ENCODE measurements around the gene RNF112.
"Not testable (repeated sequence)": the region's sequence is repeated elsewhere in the genome, so short reads cannot be mapped to it uniquely, and the experiment has no call there.

Gene RNF112

GRCh38 chr17:19414396-19415280 lies 3.6 kb downstream of the RNF112 start:
- no peak for DNase-seq

- DNase-seq, result peak; percentile 42
Measured at GRCh38 chr17:19415311-19415710, 4.3 kb downstream of the RNF112 start.

GRCh38 chr17:19415806-19416775 lies 5.1 kb downstream of the RNF112 start:
- no peak for DNase-seq

- no peak for DNase-seq
Measured at GRCh38 chr17:19417611-19418010, 6.6 kb downstream of the RNF112 start.

- DNase-seq, result no peak
Measured at GRCh38 chr17:19418251-19418992, 7.4 kb downstream of the RNF112 start.

GRCh38 chr17:19421219-19421618 lies 10.2 kb downstream of the RNF112 start:
- DNase-seq, result no peak

GRCh38 chr17:19421926-19422325 lies 10.9 kb downstream of the RNF112 start:
- DNase-seq, result no peak

- DNase-seq, result no peak
Measured at GRCh38 chr17:19424934-19425868, 14.2 kb downstream of the RNF112 start.

- DNase-seq, result no peak
Measured at GRCh38 chr17:19426631-19427030, 15.6 kb downstream of the RNF112 start.

- no peak for DNase-seq
Measured at GRCh38 chr17:19431691-19432090, 20.7 kb downstream of the RNF112 start.

- DNase-seq, result no peak
Measured at GRCh38 chr17:19433255-19433654, 22.2 kb downstream of the RNF112 start.

- no peak for DNase-seq
Measured at GRCh38 chr17:19433727-19434340, 22.8 kb downstream of the RNF112 start.

GRCh38 chr17:19440421-19440820 lies 29.4 kb downstream of the RNF112 start:
- no peak for DNase-seq

GRCh38 chr17:19441288-19441687 lies 30.3 kb downstream of the RNF112 start:
- DNase-seq, result not testable (repeated sequence)

- no peak for DNase-seq
Measured at GRCh38 chr17:19442731-19443130, 31.7 kb downstream of the RNF112 start.

- DNase-seq, result no peak
Measured at GRCh38 chr17:19443148-19443547, 32.1 kb downstream of the RNF112 start.

- no peak for DNase-seq
Measured at GRCh38 chr17:19445105-19445504, 34.1 kb downstream of the RNF112 start.

- DNase-seq, result not testable (repeated sequence)
Measured at GRCh38 chr17:19446577-19446976, 35.5 kb downstream of the RNF112 start.

- peak; percentile 71 for DNase-seq
Measured at GRCh38 chr17:19447085-19447583, 36.1 kb downstream of the RNF112 start.

GRCh38 chr17:19448341-19449268 lies 37.6 kb downstream of the RNF112 start:
- DNase-seq, result no peak
